Left colon (tissue), 2 donors: ENCODE measurements around the gene NAA35. TPM values are rescaled to one million over a fixed set of nuclear protein-coding genes. Genes with fewer than 3 reads are reported as not detected.

Experiments
- ATAC-seq: fragments of 200-7000 bp; cut with Tn5 transposase; one replicate; pipeline ENCODE4 v1.9.1; 2020; ENCODE audit warnings: mild to moderate bottlenecking, moderate library complexity
- DNase-seq, 2 donors: peaks; one replicate each; pipeline ENCODE4 v3.0.0-alpha.2; 2020
- intact Hi-C, 2 donors: fragments of 100-400 bp; cut with DNase I in 1 of 2; cut with micrococcal nuclease in 1 of 2; formaldehyde crosslinking; loops; one replicate each; pipeline versions ENCODE4 v1.11.2 to v1.14.0; 2022; cut with DNase I, micrococcal nuclease
- total RNA-seq, 2 donors: library from RNA; stranded (reverse); fragmentation: NEBNext Ultra II Directional; extraction: Animal tissue kit (Norgen Biotek cat#: 25700); gene quantifications; one replicate each; pipeline ENCODE4 v1.2.1, GENCODE V29; 2021
- donor health status: DM: no; HTN: no; CAD: no.
- donor health status: DM: yes; HTN: yes; CAD: no.

The NAA35 gene
- total RNA-seq, 2 donors from 2014 or later = 34.0 to 38.9 TPM

DNA sequence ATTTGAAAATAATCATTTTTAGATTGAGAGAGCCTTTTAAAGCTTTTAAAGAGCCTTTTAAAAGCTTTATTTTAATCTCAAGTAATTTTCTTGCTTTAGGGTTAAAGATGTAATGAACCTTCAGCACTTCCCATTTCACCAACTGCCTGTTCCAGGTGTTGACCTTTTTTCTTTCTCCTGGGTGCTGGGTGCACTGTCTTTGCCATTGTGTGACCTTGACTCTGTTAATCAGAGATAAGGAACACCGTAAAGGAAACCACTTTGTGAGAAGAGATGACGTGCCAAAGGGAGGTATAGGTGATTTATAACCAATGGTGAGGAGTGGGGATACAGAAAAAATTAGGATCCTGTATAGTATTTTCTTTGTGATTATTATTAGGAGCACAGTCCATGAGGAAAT is 68.2 kb downstream of the NAA35 start:
- ATAC-seq = no peak
- intact Hi-C loops = no loop called here
- DNase-seq = no peak

DNA sequence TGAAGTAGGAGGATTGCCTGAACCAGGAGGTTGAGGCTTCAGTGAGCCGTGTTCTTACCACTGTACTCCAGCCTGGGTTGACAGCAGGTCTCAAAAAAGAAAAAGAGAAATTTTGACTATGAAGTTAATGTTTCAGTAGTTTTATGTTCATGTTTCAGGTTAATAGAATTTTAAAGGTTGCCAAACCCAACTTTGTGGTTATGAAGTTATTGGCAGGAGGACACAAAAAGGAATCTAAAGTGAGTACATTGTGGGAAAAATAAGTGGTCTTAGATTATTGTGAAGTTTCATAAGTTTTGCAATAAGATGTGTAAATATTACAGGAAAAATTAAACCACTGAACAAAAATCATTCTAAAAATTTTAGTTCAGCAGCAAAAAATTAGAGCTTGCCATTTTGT is 79.8 kb downstream of the NAA35 start:
- DNase-seq (no peak), ATAC-seq (no peak)
- intact Hi-C loops = no loop called here

DNA sequence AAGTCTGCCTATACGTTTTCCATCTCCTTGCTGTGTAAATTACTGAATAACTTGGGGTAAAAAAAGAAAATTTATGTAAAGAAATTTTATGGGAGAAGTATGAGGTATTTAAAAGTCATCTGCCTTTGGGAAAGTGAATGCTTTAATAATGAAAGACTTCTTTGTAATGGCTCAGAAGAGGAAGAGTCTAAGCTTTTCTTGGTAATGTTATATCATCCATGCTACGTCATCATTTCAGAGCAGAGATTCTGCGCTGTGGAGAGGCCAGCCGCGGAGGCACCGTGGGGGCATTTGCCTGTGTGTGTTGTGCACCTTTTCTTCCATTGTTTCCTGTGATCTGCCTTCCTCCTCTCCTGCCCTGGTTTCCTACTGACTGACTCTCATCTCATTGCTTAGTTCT is 80.2 kb downstream of the NAA35 start:
- ATAC-seq (no peak), DNase-seq (no peak)
- intact Hi-C loops = no loop called here

- ATAC-seq = no peak
These were observed 81.8 kb downstream of the NAA35 start for GRCh38 chr9:86022687-86023266.

DNA sequence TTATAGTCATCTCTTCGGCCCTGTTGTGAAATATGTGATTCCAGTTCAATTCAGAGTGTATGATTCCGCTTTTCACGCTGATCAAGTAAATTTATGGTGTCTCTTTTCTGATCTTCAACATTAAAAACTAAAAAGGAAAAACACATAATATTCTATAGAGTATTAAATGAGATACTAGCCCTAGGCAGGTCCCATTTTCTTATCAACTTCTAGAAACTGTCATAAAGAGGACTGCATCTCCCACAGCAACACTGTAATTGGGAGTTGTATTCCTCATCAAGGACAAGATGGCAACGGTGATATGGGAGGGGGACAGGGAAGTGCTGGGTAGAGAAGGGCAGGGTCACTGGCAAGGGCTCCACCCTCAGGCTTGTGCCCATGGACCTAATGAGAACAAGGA is 86.8 kb downstream of the NAA35 start:
- ATAC-seq = peak; percentile 14
- DNase-seq = no peak
- intact Hi-C loops = no loop called here

More at GRCh38 chr9:86022687-86023266, 81.8 kb downstream of the NAA35 start:
- DNase-seq = no peak
- intact Hi-C loops = no loop called here

- peak; percentile 50 to 59 for DNase-seq
- intact Hi-C loops = no loop called here
- ATAC-seq = peak; percentile 60
These were observed 94.2 kb downstream of the NAA35 start for GRCh38 chr9:86034863-86035734.

DNA sequence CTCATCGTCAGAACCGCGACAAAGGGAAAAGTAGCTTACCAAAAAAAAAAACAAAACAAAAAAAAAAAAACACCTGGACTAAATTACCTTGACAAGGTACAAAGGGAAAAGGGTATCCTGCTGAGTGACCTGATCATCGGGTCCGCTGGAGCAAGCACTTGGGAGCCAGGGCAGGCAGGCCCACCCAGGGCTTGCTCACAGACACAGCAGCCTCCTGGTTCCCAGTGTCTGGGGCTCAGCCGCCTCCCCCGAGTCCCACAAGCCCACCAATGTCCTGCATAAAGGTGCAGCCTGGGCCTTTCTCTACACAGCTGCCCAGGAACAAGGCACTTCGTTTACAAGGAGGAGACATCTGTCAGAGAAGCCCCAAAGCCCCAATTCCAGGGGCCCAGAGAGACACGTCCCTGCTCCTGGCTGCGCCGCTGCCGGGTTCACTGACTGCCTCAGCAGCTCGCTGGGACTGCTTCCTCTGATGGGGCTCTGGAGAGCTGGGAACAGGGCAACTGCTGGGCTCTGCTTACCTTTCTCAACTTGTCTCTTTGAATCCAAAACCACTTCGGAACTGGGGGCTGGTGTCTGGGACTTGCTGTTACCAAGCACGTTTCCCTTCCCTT is 95.0 kb downstream of the NAA35 start:
- intact Hi-C loops = no loop called here
- ATAC-seq (peak; percentile 6), DNase-seq (no peak)

DNA sequence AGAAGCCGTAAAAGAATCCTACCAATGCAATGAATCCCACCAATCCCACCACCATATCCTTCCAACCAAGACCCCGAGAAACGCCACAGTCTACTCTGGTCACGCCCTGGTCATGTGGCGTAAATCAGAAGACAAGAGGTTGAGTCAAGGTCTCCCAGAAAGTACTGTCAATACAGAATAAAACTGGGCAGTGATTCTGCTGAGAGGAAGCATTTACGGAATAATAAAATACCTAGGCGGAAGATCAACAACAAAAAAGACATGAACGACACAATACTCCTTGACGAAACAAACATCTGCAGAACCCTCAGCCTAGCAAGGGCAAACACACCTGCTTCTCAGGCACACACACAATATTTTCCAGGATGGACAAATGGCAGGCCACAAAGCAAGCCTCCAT is 95.6 kb downstream of the NAA35 start:
- ATAC-seq = peak; percentile 76
- DNase-seq = peak in 1 of 2 donors; percentile 46
- intact Hi-C loops = no loop called here

DNA sequence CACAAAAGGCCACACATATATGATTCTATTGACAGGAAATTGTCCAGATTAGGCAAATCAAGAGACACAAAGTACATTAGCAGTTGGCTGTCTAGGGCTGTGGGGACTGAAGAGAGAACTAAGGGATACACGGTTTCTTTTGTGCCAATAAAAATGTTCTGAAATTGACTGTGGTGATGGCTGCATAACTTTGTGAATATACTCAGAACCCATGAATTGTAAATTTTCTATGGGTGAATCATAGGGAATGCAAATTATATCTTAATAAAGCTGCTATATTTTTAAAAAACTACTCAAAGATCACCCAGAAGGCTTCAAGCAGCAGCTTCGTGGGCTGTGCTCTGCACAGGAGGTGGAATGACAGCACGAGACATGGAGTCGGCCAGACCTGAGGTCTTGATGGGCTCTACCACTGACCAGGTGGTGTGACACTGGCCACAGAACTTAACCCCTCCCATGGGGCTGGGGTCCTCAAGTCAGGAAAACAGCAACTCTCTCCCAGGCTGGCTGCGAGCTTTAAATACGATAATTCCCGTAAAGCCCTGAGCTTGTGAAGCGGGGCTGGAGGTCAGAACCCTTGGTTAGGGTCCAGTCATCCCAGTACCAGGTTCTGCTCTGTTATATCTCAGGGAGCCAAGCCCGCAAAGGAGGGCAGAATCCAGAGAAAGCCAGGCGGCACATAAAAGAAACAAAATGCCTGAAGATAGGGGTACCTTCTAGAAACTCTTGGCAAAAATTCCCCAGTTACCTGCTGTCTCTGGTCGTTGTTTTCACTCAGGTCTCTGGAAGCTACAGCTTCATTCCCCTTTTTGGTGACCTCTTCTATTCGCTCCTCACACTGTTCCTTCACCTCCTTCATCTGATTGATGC is 99.3 kb downstream of the NAA35 start:
- DNase-seq = no peak
- no peak for ATAC-seq
- intact Hi-C loops = no loop called here

DNA sequence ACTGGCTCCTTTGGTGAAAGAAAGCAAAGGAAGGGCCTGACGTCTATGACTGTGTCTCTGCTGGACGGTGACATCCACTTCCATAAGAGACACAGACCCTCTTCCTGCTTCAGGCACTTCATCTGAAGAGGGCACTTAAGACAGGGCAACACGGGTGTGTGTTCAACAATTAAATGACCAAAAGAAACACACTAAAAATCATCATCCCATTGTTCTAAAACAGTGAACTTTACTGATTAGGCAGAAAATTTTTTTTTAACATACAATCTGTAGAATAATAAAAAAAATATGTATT is 99.9 kb downstream of the NAA35 start:
- DNase-seq (no peak), ATAC-seq (no peak)

GRCh38 chr9:86041311-86041741 is 100.4 kb downstream of the NAA35 start:
- intact Hi-C loops = no loop called here
- no peak for DNase-seq
- ATAC-seq = peak; percentile 45

More for the DNA sequence above, 99.9 kb downstream of the NAA35 start:
- intact Hi-C loops = no loop called here

- DNase-seq (no peak), ATAC-seq (peak; percentile 47)
- intact Hi-C loops = no loop called here
These were observed 101.4 kb downstream of the NAA35 start for GRCh38 chr9:86042199-86042978.

DNA sequence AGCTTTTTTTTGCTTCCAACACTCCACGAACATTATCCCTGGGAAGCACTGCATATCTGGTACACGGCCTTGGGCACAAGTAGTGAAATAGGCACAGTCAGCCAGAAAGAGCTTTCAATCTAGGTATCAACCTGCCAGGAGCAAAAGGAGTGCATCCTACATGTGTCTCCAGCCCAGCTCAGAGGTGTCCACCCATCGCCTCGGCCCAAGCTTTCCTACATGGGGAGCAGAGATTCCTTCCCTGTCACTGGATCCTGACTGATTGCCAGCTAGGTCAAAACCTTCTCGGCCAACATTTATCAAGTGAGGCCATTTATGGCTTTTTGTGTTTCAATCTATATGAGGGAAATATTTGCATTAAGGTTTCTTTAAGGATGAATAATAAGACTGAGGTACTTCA is 102.6 kb downstream of the NAA35 start:
- ATAC-seq = no peak
- DNase-seq = no peak
- intact Hi-C loops = no loop called here

DNA sequence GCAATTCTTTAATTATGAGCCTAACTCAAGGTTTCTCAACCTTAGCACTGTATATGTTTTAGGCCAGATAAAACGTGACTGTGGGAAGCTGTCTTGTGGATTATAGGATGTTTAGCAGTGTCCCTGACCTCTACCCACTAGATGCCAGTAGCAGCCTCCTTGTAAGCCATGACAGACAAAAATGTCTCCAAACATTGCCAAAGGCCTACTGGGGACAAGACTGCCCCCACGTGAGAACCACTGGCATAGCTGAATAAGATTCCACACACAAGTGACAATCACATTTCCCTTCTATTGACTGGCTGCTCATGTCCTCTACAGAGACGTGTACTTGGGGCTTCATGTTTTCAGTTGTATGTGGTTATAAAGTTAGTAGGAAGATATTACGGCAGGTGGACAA is 103.1 kb downstream of the NAA35 start:
- DNase-seq (no peak), ATAC-seq (no peak)
- intact Hi-C loops = no loop called here

DNA sequence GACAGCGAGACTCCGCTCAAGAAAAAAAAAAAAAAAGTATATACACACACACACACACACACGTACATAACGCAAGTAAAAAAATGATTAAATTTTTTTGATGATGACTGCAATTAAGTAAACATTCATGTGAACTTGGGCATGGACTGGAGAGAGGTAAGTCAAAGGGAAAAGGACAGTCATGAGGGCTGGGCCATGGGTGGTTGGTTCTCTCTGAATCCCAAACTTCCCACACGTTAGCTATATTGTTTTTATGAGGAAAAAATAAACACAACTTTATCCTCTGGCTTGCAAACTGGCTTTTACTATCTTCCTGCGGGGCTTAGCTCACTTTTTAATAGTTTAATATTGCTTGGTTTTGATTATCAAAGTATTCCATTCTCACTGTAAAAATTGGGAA is 104.7 kb downstream of the NAA35 start:
- intact Hi-C loops = no loop called here
- no peak for DNase-seq
- peak; percentile 34 for ATAC-seq

- peak; percentile 81 for ATAC-seq
- DNase-seq = peak; percentile 51 to 61
- intact Hi-C loops = no loop called here
These were observed 105.2 kb downstream of the NAA35 start for GRCh38 chr9:86046071-86046636.

DNA sequence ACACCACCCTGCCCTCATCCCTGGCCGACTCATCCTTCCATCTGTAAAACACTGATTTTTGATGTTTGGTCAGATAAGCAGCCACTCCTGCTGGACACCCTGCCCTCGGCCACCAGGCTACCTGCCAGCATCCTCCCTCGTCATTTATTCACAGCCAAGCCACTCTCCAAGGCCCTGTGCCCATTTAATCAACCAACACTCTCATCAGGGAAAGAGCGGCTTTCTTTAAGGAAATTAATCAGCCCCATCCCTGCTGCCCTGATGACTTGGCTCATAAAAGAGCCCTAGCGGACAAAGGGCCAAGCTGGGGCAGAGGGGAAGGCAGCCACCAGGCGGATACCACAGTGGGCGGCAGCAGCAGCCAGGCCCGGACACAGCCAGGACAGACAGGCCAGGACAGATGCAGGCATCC is 106.0 kb downstream of the NAA35 start:
- intact Hi-C loops = no loop called here
- DNase-seq = no peak
- ATAC-seq = peak; percentile 16

GRCh38 chr9:86047361-86047760 is 106.4 kb downstream of the NAA35 start:
- DNase-seq = no peak
- intact Hi-C loops = no loop called here
- no peak for ATAC-seq
